SU-DHL-6 (cell line): Measurements from ENCODE around the gene OXNAD1.

Source experiments
- EZH2phosphoT487 ChIP-seq: fragments of 200-600 bp; sonication (generic), shearing (Covaris generic); conservative IDR thresholded peaks from 2 replicates; pipeline ENCODE4 v1.6.1; 2018; ENCODE audit warnings: mild to moderate bottlenecking, antibody characterized with exemption, low read length, moderate library complexity, mixed read lengths
- TF ChIP-seq, protein P1 (sequence below): fragments of 200-600 bp; sonication (generic); IDR thresholded peaks from one replicate; pipeline ENCODE4 v1.5.1; 2017; ENCODE audit warnings: antibody characterized with exemption, mild to moderate bottlenecking, low read length, moderate library complexity; ENCODE audit not compliant: insufficient read depth, poor library complexity, severe bottlenecking

DNA sequence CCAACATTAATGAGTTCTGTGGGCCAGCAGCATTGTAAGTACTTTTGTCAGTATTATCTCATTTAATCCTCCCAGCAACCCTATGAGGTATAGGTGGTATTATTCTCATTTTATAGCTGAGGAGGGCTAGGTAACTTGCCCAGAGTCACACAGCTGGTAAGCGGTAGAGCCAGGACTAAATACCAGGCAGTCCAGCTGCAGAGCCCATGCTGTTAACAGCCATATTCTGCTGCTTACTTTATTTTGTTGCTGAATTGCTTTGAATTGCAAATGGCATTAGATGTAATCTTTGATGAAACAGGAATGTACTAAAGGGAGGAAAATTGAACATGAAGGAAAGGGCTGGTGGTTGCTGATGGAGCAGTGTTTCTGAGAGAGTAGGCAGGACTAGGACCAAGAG lies 19.6 kb downstream of the OXNAD1 start:
- TF ChIP-seq, protein P1, sequence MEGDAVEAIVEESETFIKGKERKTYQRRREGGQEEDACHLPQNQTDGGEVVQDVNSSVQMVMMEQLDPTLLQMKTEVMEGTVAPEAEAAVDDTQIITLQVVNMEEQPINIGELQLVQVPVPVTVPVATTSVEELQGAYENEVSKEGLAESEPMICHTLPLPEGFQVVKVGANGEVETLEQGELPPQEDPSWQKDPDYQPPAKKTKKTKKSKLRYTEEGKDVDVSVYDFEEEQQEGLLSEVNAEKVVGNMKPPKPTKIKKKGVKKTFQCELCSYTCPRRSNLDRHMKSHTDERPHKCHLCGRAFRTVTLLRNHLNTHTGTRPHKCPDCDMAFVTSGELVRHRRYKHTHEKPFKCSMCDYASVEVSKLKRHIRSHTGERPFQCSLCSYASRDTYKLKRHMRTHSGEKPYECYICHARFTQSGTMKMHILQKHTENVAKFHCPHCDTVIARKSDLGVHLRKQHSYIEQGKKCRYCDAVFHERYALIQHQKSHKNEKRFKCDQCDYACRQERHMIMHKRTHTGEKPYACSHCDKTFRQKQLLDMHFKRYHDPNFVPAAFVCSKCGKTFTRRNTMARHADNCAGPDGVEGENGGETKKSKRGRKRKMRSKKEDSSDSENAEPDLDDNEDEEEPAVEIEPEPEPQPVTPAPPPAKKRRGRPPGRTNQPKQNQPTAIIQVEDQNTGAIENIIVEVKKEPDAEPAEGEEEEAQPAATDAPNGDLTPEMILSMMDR = no peak
- TF ChIP-seq EZH2phosphoT487 = no peak
